Keratinocyte (primary cell): Measurements from ENCODE around the gene ZC3H18. TPM values are rescaled to one million over a fixed set of nuclear protein-coding genes. Genes with fewer than 3 reads are reported as not detected.

Experiments
- DNase-seq: peaks from one replicate; pipeline ENCODE4 v3.0.0-alpha.2; 2011; ENCODE audit warnings: low read depth, missing footprints, low spot score
- FAIRE-seq: peaks from 2 replicates; lab custom pipeline; 2011; peaks lifted over from hg19 to GRCh38; lab: Jason Lieb, UNC
- H2AFZ ChIP-seq: 2 replicates; pipeline ENCODE4 v1.6.0; 2012; ENCODE audit warnings: low read length, control low read depth, inconsistent platforms; ENCODE audit not compliant: control insufficient read depth
- H3K27ac ChIP-seq: 2 replicates; pipeline ENCODE4 v1.5.1; 2011; ENCODE audit warnings: low read length; ENCODE audit not compliant: control insufficient read depth, insufficient read depth
- H3K27me3 ChIP-seq: 3 replicates; pipeline ENCODE4 v1.6.0; 2011; ENCODE audit warnings: low read length; ENCODE audit not compliant: control insufficient read depth, insufficient read depth; ENCODE audit errors: extremely low read depth
- H3K36me3 ChIP-seq, 2 experiments: 2 replicates in 1 of 2; 3 replicates in 1 of 2; pipeline ENCODE4 v1.5.1; 2011; ENCODE audit warnings: low read length in 2 of 2, mild to moderate bottlenecking in 1 of 2; ENCODE audit not compliant: control insufficient read depth in 2 of 2, insufficient read depth in 2 of 2; ENCODE audit errors: extremely low read depth in 1 of 2
- H3K4me1 ChIP-seq: 3 replicates; pipeline ENCODE4 v1.5.1; 2011; ENCODE audit warnings: low read length; ENCODE audit not compliant: control insufficient read depth, insufficient read depth; ENCODE audit errors: extremely low read depth
- H3K4me2 ChIP-seq: 3 replicates; pipeline ENCODE4 v1.6.0; 2011; ENCODE audit warnings: low read depth, low read length; ENCODE audit not compliant: control insufficient read depth, insufficient read depth; ENCODE audit errors: extremely low read depth
- H3K4me3 ChIP-seq, 3 experiments: fragments of 200-600 bp in 1 of 3; sonication (generic) in 1 of 3; 2 replicates in 2 of 3; 3 replicates in 1 of 3; pipeline ENCODE4 v1.5.1; 2011 to 2016; ENCODE audit warnings: low read length in 3 of 3, mild to moderate bottlenecking in 3 of 3, control low read depth in 2 of 3, inconsistent platforms in 1 of 3, low read depth in 1 of 3, mixed read lengths in 1 of 3, mixed run types in 1 of 3, moderate library complexity in 1 of 3; ENCODE audit not compliant: control insufficient read depth in 2 of 3, insufficient read depth in 2 of 3; ENCODE audit errors: extremely low read depth in 1 of 3
- H3K79me2 ChIP-seq: 2 replicates; pipeline ENCODE4 v1.6.0; 2012; ENCODE audit warnings: low read length; ENCODE audit not compliant: control insufficient read depth, insufficient read depth
- H3K9ac ChIP-seq: 3 replicates; pipeline ENCODE4 v1.6.0; 2011; ENCODE audit warnings: low read length; ENCODE audit not compliant: control insufficient read depth, insufficient read depth; ENCODE audit errors: extremely low read depth
- H3K9me1 ChIP-seq: 3 replicates; pipeline ENCODE4 v1.6.0; 2011; ENCODE audit warnings: low read length; ENCODE audit not compliant: control insufficient read depth, insufficient read depth; ENCODE audit errors: extremely low read depth
- H3K9me3 ChIP-seq: 2 replicates; pipeline ENCODE4 v1.5.1; 2012; ENCODE audit warnings: low read depth, low read length; ENCODE audit not compliant: control insufficient read depth
- H4K20me1 ChIP-seq: 3 replicates; pipeline ENCODE4 v1.6.0; 2011; ENCODE audit warnings: low read length; ENCODE audit not compliant: control insufficient read depth, insufficient read depth; ENCODE audit errors: extremely low read depth
- CTCF ChIP-seq, 3 experiments: IDR thresholded peaks in 1 of 3; conservative IDR thresholded peaks in 1 of 3; optimal IDR thresholded peaks in 1 of 3; 2 replicates in 2 of 3; 3 replicates in 1 of 3; pipeline versions ENCODE3 to v1.5.1; 2011; ENCODE audit warnings: low read length in 3 of 3, mild to moderate bottlenecking in 3 of 3, moderate library complexity in 2 of 3, control low read depth in 1 of 3, inconsistent platforms in 1 of 3; ENCODE audit not compliant: insufficient read depth in 2 of 3; ENCODE audit errors: extremely low read depth in 1 of 3
- EZH2 ChIP-seq: IDR thresholded peaks from one replicate; pipeline ENCODE4 v1.6.1; 2012; ENCODE audit warnings: inconsistent platforms, mild to moderate bottlenecking, low read length, moderate library complexity
- dilution Hi-C: fragments of 300-500 bp; cut with MboI; formaldehyde crosslinking; loops from one replicate; pipeline ENCODE4 v1.7.0; 2020; ENCODE audit warnings: low sequenced_read_pairs; ENCODE audit not compliant: extremely low pct_ligation_motif_present
- polyA plus RNA-seq, 5 experiments: library from polyadenylated mRNA; depleted of rRNA in 3 of 5; stranded (reverse) in 3 of 5; stranded (forward) in 1 of 5; unstranded in 1 of 5; fragments of >200 nt; gene quantifications; 1 replicate in 1 of 5; 2 replicates in 3 of 5; 3 replicates in 1 of 5; pipeline versions ENCODE4 v1.2.1 to v1.2.3, GENCODE V29; 2011 to 2012; ENCODE audit warnings: missing spikeins in 2 of 5, low read depth in 1 of 5, low replicate concordance in 1 of 5

ZC3H18 gene
- polyA plus RNA-seq, 1 donor (not counting 4 experiments of a cell fraction or from before 2014, with no cell fraction given), result 7.5 TPM

- no peak overlapping the region for H2AFZ ChIP-seq
- no peak overlapping the region for H3K27ac ChIP-seq
- TF ChIP-seq EZH2 (no peak), CTCF (optimal IDR thresholded peaks at IDR 0.05 in 1 of 3, IDR thresholded peaks at IDR 0.05 in 1 of 3, conservative IDR thresholded peaks at IDR 0.05 in 1 of 3; ENCODE audit: extremely low read depth in 1 of 3, insufficient read depth in 2 of 3, low read length in 3 of 3) (peak in 1 of 3 experiments; percentile 20)
Observed at GRCh38 chr16:88534638-88535190, 35.5 kb upstream of the ZC3H18 start.

GRCh38 chr16:88535191-88535856 lies 34.9 kb upstream of the ZC3H18 start:
- H2AFZ ChIP-seq, result no peak overlapping the region
- H4K20me1 ChIP-seq, result no peaks in the 10 kb centered on the region
- H3K9me1 ChIP-seq, result no peaks in the 10 kb centered on the region
- peaks cover 13% of the 10 kb centered on the region for H3K4me1 ChIP-seq
- dilution Hi-C loops, result no loop called here
- peak overlapping the region; percentile 43 to 59 (median 58) for H3K4me3 ChIP-seq
- no peak for DNase-seq
- peaks cover 29% of the 10 kb centered on the region for H3K27me3 ChIP-seq
- H3K36me3 ChIP-seq, result no peaks in the 10 kb centered on the region
- no peak overlapping the region for H3K27ac ChIP-seq
- TF ChIP-seq CTCF (optimal IDR thresholded peaks at IDR 0.05 in 1 of 3, IDR thresholded peaks at IDR 0.05 in 1 of 3, conservative IDR thresholded peaks at IDR 0.05 in 1 of 3; ENCODE audit: extremely low read depth in 1 of 3, insufficient read depth in 2 of 3, low read length in 3 of 3) (no peak), EZH2 (no peak)
- no peaks in the 10 kb centered on the region for H3K9me3 ChIP-seq
- H3K9ac ChIP-seq, result peak overlapping the region; percentile 33
- peaks cover 3% of the 10 kb centered on the region for H3K79me2 ChIP-seq
- FAIRE-seq, result no peak
- peak overlapping the region; percentile 80 for H3K4me2 ChIP-seq

More at GRCh38 chr16:88534638-88535190, 35.5 kb upstream of the ZC3H18 start:
- FAIRE-seq, result no peak
- Histone ChIP-seq H3K36me3 (no peaks in the 10 kb centered on the region), H3K4me3 (peak overlapping the region; percentile 43 to 59 (median 58)), H3K27me3 (peaks cover 23% of the 10 kb centered on the region), H4K20me1 (no peaks in the 10 kb centered on the region), H3K9me3 (no peaks in the 10 kb centered on the region), H3K4me1 (peaks cover 13% of the 10 kb centered on the region), H3K4me2 (peak overlapping the region; percentile 80), H3K9ac (peak overlapping the region; percentile 70), H3K9me1 (no peaks in the 10 kb centered on the region), H3K79me2 (peaks cover 3% of the 10 kb centered on the region)
- no peak for DNase-seq
- dilution Hi-C loops, result no loop called here
